Vagina (tissue), 2 donors: ENCODE results near the gene SVBP. TPM values are rescaled to one million over a fixed set of nuclear protein-coding genes. Genes with fewer than 3 reads are reported as not detected.

Experiments
- DNase-seq, 2 donors: peaks; one replicate each; pipeline ENCODE4 v3.0.0-alpha.2; 2017; ENCODE audit errors: extremely low spot score in 2 of 2
- H3K27ac ChIP-seq: fragments of 200-600 bp; sonication (generic); one replicate; pipeline ENCODE4 v1.5.1; 2019
- H3K27me3 ChIP-seq: fragments of 200-600 bp; sonication (generic); one replicate; pipeline ENCODE4 v1.5.1; 2019
- H3K36me3 ChIP-seq, 2 donors: fragments of 200-600 bp; sonication (generic); one replicate each; pipeline ENCODE4 v1.5.1; 2017 to 2019
- H3K4me1 ChIP-seq: fragments of 200-600 bp; sonication (generic); one replicate; pipeline ENCODE4 v1.5.1; 2019
- H3K4me3 ChIP-seq, 2 donors: fragments of 200-600 bp; sonication (generic); 1 replicate in 1 of 2; 2 replicates in 1 of 2; pipeline ENCODE4 v1.5.1; 2016 to 2019
- H3K9me3 ChIP-seq: fragments of 200-600 bp; sonication (generic); one replicate; pipeline ENCODE4 v1.5.1; 2019
- POLR2A ChIP-seq, 2 donors: fragments of 450-650 bp; IDR thresholded peaks; one replicate each; pipeline ENCODE4 v1.6.1; 2017; ENCODE audit warnings: antibody characterized with exemption in 2 of 2, mild to moderate bottlenecking in 2 of 2, moderate library complexity in 2 of 2
- POLR2AphosphoS5 ChIP-seq, 2 donors: sonication (generic); formaldehyde crosslinking; IDR thresholded peaks; one replicate each; pipeline ENCODE4 v1.9.0; 2017; ENCODE audit warnings: antibody characterized with exemption in 2 of 2, mild to moderate bottlenecking in 2 of 2, low read depth in 1 of 2; ENCODE audit not compliant: insufficient read depth in 1 of 2
- intact Hi-C: fragments of 100-400 bp; cut with DNase I; formaldehyde crosslinking; loops from one replicate; pipeline ENCODE4 v1.15.1; 2023
- total RNA-seq: library from RNA; depleted of rRNA; stranded (reverse); fragments of >200 nt; gene quantifications from one replicate; pipeline ENCODE4 v1.2.3, GENCODE V29; 2016
- TF ChIP-seq, protein P1 (sequence below), 3 experiments: fragments of 450-650 bp in 2 of 3; fragments of 200-600 bp in 1 of 3; sonication (generic) in 1 of 3; IDR thresholded peaks; one replicate each; pipeline ENCODE4 v1.5.1; 2017 to 2019; ENCODE audit warnings: antibody characterized with exemption in 3 of 3, mild to moderate bottlenecking in 2 of 3, moderate library complexity in 2 of 3

The SVBP gene
- total RNA-seq, 1 donor from 2014 or later, result 23.8 TPM

DNA sequence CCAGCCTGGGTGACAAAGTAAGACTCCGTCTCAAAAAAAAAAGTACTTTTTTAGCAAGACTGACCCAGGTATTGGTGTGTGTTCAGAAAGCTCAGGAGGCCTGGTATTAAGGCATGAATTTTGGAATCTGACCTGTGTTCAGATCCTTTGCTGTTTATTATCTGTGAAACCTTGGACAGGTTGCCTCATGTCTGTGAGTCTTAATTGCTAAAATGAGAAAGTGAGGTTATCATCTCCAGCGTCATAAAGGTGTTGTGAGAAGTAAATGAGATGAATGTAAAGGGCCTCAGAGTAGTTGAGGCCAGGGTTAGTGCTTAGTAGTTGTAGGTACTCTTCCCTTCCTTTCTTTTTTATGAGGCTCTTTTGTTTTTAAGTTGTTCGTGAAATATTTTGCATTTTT lies 47.4 kb downstream of the SVBP start:
- intact Hi-C loops, result loop anchor here (5.0 kb wide), 1 partner anchor 88 kb away; the partner anchor contains the start of gene YBX1
- no peak overlapping the region for H3K4me3 ChIP-seq
- H3K27ac ChIP-seq, result no peak overlapping the region
- TF ChIP-seq POLR2A (IDR thresholded peaks at IDR 0.05), result no peak
- TF ChIP-seq, protein P1, sequence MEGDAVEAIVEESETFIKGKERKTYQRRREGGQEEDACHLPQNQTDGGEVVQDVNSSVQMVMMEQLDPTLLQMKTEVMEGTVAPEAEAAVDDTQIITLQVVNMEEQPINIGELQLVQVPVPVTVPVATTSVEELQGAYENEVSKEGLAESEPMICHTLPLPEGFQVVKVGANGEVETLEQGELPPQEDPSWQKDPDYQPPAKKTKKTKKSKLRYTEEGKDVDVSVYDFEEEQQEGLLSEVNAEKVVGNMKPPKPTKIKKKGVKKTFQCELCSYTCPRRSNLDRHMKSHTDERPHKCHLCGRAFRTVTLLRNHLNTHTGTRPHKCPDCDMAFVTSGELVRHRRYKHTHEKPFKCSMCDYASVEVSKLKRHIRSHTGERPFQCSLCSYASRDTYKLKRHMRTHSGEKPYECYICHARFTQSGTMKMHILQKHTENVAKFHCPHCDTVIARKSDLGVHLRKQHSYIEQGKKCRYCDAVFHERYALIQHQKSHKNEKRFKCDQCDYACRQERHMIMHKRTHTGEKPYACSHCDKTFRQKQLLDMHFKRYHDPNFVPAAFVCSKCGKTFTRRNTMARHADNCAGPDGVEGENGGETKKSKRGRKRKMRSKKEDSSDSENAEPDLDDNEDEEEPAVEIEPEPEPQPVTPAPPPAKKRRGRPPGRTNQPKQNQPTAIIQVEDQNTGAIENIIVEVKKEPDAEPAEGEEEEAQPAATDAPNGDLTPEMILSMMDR (IDR thresholded peaks at IDR 0.05), result no peak
- TF ChIP-seq POLR2AphosphoS5 (IDR thresholded peaks at IDR 0.05; ENCODE audit: insufficient read depth in 1 of 2, low read depth in 1 of 2), result no peak
- no peaks in the 10 kb centered on the region for H3K27me3 ChIP-seq
- peaks cover 30% of the 10 kb centered on the region for H3K4me1 ChIP-seq
- no peaks in the 10 kb centered on the region for H3K9me3 ChIP-seq
- DNase-seq, result no peak
- H3K36me3 ChIP-seq, result peaks cover 0 to 9% of the 10 kb centered on the region in 2 donors

DNA sequence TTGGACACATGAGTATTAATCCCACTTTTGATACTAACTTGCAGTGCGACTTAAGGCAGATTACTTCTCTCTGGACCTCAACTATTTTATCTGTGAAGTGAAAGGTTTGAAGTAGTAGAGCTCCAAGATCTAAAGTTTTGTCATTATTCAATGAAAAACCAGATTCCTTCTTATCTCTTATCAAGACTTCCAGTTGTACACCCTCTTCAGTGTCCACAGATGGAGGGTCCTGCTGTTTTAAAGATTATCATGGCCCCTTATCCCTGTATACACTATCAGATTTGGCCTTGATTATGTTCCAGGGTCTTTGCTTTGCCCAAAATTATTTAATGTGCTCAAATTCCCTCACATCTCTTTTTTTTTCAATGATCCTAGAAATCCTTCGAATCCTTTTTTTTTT lies 49.0 kb downstream of the SVBP start:
- Histone ChIP-seq H3K27me3 (no peaks in the 10 kb centered on the region), H3K4me1 (peaks cover 44% of the 10 kb centered on the region), H3K9me3 (no peaks in the 10 kb centered on the region), H3K36me3 (no peaks in the 10 kb centered on the region), H3K27ac (no peak overlapping the region), H3K4me3 (peak overlapping the region; percentile 78 to 85)
- intact Hi-C loops, result loop anchor here (5.0 kb wide), 1 partner anchor 86 kb away; the partner anchor contains the start of gene YBX1
- no peak for DNase-seq
- TF ChIP-seq POLR2AphosphoS5 (IDR thresholded peaks at IDR 0.05; ENCODE audit: insufficient read depth in 1 of 2, low read depth in 1 of 2) (no peak), POLR2A (IDR thresholded peaks at IDR 0.05) (no peak)
- TF ChIP-seq, protein P1 (IDR thresholded peaks at IDR 0.05), result no peak

DNA sequence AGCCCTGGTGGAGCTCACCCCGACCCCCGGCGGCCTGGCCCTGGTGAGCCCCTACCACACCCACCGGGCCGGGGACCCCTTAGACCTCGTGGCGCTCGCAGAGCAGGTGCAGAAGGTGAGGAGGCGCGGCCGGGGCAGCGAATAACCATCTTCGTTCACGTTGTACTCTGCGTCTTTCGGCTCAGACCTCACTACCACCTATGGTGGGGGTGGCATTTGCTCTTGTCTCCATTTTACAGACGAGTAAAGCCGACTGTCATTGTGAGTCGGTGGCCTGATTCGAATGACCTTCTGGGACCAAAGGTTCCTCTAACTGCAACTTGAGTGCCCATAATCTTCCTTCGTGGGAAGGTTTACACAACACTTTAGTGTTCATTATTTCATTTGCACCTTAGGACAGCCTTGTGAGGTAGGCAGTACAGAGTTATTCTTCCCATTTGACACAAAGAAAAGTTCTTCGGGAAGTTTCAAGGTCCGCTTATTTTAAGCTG lies 49.6 kb downstream of the SVBP start:
- H3K27me3 ChIP-seq, result no peaks in the 10 kb centered on the region
- no peaks in the 10 kb centered on the region for H3K9me3 ChIP-seq
- peak overlapping the region; percentile 78 to 85 for H3K4me3 ChIP-seq
- peak overlapping the region; percentile 86 for H3K27ac ChIP-seq
- intact Hi-C loops, result loop anchor here (5.0 kb wide), 1 partner anchor 85 kb away; the partner anchor contains the start of gene YBX1
- DNase-seq, result no peak
- H3K4me1 ChIP-seq, result peaks cover 48% of the 10 kb centered on the region
- TF ChIP-seq, protein P1 (IDR thresholded peaks at IDR 0.05), result no peak
- TF ChIP-seq POLR2A (IDR thresholded peaks at IDR 0.05) (no peak), POLR2AphosphoS5 (IDR thresholded peaks at IDR 0.05; ENCODE audit: insufficient read depth in 1 of 2, low read depth in 1 of 2) (no peak)
- H3K36me3 ChIP-seq, result no peaks in the 10 kb centered on the region

DNA sequence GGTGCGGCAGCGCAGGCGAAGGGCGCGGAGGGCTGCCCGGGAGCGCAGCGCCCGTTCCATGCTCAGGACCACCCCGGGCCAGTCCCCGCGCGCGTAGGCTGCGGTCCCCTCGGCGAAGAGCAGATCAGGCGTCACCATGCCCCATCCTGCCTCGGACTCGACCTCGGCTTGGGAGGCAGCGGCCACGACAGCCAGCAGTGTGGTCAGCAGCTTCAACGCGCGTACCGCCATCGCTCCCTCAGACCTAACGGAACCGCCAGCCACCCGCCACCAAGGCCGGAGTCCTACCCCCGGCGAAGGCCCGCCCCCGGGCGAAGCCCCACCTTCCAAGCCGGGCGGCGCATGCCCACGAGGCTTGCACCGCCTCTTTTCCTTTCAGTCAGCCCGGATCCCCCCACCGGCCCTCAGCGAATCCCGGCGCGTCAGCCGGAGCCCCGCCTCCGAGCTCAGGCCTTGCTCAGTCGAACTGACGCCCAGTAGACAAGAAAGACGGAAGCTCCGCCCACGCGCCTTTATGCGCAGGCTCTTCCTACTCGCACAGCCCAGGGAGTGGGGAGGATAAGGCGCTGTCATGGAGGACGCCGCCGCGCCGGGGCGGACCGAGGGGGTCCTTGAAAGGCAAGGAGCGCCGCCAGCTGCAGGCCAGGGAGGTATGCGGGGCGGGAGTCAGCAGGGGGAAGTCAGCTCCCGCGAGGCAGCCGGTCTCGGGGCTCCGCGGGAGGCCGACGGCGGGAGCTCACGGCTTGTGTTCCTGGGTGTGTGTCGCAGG lies 50.3 kb downstream of the SVBP start, which contains the start of the genes C1orf50 and P3H1:
Gene C1orf50, plus strand, starts transcription at position 509 of the 769 bp plus-strand sequence. Its CDS starts 63 bp downstream, at position 572.
Gene P3H1, minus strand, starts transcription at position 288 of the 769 bp plus-strand sequence. Its CDS starts 57 bp downstream, at position 231.
- peaks cover 51% of the 10 kb centered on the region for H3K4me1 ChIP-seq

More for the DNA sequence above, 50.3 kb downstream of the SVBP start, which contains the start of the genes C1orf50 and P3H1:
- no peaks in the 10 kb centered on the region for H3K36me3 ChIP-seq
- peak; percentile 99 to 100 for DNase-seq
- TF ChIP-seq POLR2A (IDR thresholded peaks at IDR 0.05) (peak; percentile 37 to 97), POLR2AphosphoS5 (IDR thresholded peaks at IDR 0.05; ENCODE audit: insufficient read depth in 1 of 2, low read depth in 1 of 2) (peak; percentile 98 to 100)
- TF ChIP-seq, protein P1 (IDR thresholded peaks at IDR 0.05), result no peak
- no peaks in the 10 kb centered on the region for H3K27me3 ChIP-seq
- peak within 1 kb of the TSS; percentile 87 for H3K27ac ChIP-seq
- intact Hi-C loops, result loop anchor here (5.0 kb wide), 1 partner anchor 85 kb away; the partner anchor contains the start of gene YBX1
- H3K9me3 ChIP-seq, result no peaks in the 10 kb centered on the region
- H3K4me3 ChIP-seq, result peak within 1 kb of the TSS; percentile 78 to 85
